Measurements from ENCODE around the gene TRMT1.
A peak's percentile ranks its signal among the peaks of the same experiment; 100 is the strongest.

The TRMT1 gene

DNA sequence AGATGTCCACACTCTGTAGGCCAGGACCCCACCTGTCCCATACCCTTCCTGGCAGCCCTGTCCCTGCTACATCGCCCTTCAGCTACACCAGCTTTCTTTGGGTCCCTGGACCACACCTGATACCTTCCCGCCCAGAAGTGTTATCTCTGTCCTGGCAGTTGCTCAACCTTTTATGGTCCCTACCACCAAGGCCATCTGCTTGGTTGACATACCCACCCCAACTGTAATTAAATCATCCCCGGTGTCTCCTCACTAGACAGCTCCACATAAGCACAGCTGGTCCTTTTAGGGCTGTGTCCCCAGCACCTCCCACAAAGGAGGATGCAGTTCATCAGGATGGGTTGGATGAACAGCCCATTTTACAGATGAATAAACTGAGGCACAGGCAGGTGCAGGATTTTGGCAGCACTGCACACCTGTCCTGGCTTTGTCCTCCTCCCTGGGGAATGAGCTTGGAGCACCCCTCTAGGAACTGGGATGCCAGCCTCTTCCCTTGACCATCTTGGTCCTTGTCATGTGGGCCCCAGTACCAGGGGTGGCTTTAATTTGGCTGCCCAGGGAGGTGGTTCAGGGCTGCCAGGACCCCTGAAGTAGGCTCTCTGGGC lies 14.4 kb upstream of the TRMT1 start:
- H3K27me3 ChIP-seq (ENCODE audit: control insufficient read depth, insufficient read depth, low read length): no peaks in the 10 kb centered on the region
- no peaks in the 10 kb centered on the region for H3K9me3 ChIP-seq (replicated peaks; ENCODE audit: low read length)
- peaks cover 40% of the 10 kb centered on the region for H3K4me1 ChIP-seq (ENCODE audit: control insufficient read depth, insufficient read depth, low read length)
- H3K9ac ChIP-seq (ENCODE audit: low read depth, low read length): no peak overlapping the region
- H3K4me2 ChIP-seq (ENCODE audit: low read length): no peak overlapping the region
- H3K4me3 ChIP-seq (ENCODE audit: low read length): no peak overlapping the region
- H3K36me3 ChIP-seq (ENCODE audit: insufficient read depth, low read length): peaks cover 40% of the 10 kb centered on the region

DNA sequence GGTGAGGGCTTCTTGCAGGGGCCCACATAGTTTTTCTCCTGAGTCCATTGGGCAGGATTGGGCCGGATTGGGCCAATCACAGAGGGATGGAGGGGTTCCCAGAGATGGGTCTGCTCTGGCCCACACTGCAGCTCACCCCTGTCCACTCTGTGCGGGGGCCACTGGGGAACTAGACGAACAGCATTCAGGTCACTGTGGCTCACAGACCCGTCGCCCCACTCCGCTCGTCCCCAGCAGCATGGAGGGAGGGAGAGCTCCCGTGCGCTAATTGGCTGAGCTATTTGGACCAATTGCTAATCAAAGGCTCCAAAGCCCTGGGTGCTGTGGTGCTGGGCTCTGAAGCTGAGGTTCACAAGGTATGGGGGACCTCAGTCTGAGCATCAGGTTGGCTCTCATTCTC lies 12.8 kb upstream of the TRMT1 start:
- Histone ChIP-seq H3K4me3 (ENCODE audit: low read length) (no peak overlapping the region), H3K36me3 (ENCODE audit: insufficient read depth, low read length) (peaks cover 26% of the 10 kb centered on the region), H3K9ac (ENCODE audit: low read depth, low read length) (no peak overlapping the region), H3K4me1 (ENCODE audit: control insufficient read depth, insufficient read depth, low read length) (peaks cover 32% of the 10 kb centered on the region), H3K4me2 (ENCODE audit: low read length) (no peak overlapping the region), H3K9me3 (replicated peaks; ENCODE audit: low read length) (no peaks in the 10 kb centered on the region), H3K27me3 (ENCODE audit: control insufficient read depth, insufficient read depth, low read length) (no peaks in the 10 kb centered on the region)

DNA sequence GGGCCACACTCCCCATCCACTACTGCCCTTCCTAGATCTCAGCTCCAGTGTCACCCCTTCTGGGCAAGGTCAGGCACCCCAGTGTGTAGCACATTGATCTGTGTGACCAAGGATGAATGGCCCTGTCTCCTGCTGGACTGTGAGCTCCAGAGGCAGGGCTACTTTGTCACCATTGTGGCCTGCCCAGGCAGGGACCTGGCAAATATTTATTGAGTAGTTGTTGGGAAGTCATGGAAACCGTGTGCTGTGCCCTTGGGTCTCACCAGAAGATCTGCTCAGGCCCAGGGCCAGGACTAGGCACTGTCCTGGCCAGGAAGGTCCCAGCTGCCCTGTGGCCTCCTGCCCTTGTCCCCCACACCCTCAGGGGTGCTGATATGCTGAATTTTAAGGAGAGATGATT lies 12.0 kb upstream of the TRMT1 start:
- Histone ChIP-seq H3K9ac (ENCODE audit: low read depth, low read length) (no peak overlapping the region), H3K4me3 (ENCODE audit: low read length) (no peak overlapping the region), H3K36me3 (ENCODE audit: insufficient read depth, low read length) (peaks cover 18% of the 10 kb centered on the region), H3K4me2 (ENCODE audit: low read length) (no peak overlapping the region), H3K27me3 (ENCODE audit: control insufficient read depth, insufficient read depth, low read length) (no peaks in the 10 kb centered on the region), H3K4me1 (ENCODE audit: control insufficient read depth, insufficient read depth, low read length) (peaks cover 24% of the 10 kb centered on the region), H3K9me3 (replicated peaks; ENCODE audit: low read length) (no peaks in the 10 kb centered on the region)

DNA sequence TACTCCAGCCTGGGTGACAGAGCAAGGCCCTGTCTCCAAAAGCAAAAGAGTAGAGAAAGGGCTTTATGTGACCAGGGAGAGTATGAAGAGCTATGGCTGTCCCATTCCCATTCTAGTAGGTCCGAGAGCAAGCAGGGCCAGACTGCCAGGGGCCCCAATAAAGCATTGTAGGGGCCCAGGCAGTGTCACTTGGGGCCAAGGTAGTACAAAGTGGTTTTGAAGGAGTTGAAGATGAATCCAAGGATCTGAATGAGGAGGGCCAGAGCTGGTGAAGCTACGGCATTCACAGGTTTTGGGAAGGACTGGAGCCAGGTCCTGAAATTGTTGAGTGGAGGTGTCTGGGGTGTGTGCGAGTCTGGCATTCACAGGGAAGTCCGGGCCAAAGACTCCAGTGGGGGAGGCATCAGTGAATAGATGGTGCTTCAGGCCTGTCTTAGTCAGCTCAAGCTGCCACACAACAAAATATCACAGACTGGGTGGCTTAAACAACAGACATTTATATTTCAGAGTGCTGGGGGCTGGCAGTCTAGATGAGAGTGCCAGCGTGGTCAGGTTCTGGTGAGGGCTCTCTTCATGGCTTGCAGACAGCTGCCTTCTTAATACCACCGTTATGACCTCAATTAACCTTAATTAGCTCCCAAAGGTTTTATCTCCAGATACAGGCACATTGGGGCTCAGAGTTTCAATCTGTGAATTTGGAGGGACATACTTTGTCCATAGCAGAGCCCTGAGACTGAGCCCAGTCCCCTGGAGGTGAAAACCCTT lies 11.5 kb upstream of the TRMT1 start:
- peaks cover 16% of the 10 kb centered on the region for H3K36me3 ChIP-seq (ENCODE audit: insufficient read depth, low read length)
- no peak overlapping the region for H3K4me2 ChIP-seq (ENCODE audit: low read length)
- no peak overlapping the region for H3K9ac ChIP-seq (ENCODE audit: low read depth, low read length)
- peaks cover 20% of the 10 kb centered on the region for H3K4me1 ChIP-seq (ENCODE audit: control insufficient read depth, insufficient read depth, low read length)
- H3K4me3 ChIP-seq (ENCODE audit: low read length): no peak overlapping the region
- H3K27me3 ChIP-seq (ENCODE audit: control insufficient read depth, insufficient read depth, low read length): no peaks in the 10 kb centered on the region
- H3K9me3 ChIP-seq (replicated peaks; ENCODE audit: low read length): no peaks in the 10 kb centered on the region

DNA sequence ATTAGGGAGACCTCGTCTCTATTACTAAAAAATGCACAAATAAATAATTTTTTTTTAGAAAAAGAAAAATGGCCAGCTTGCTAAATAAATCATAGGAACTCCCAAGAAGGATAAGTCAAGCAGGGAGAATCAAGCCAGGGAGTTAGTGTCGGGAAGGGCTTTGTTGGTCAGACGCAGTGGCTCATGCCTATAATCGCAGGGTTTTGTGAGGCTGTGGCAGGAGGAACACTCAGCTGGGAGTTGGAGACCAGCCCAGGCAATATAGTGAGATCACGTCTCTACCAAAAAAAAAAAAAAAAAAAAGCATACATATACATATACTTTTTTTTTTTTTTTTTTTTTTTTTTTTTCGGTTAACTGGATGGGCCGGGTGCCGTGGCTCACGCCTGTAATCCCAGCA lies 10.5 kb upstream of the TRMT1 start:
- Histone ChIP-seq H3K9ac (ENCODE audit: low read depth, low read length) (no peak overlapping the region), H3K4me2 (ENCODE audit: low read length) (no peak overlapping the region), H3K9me3 (replicated peaks; ENCODE audit: low read length) (no peaks in the 10 kb centered on the region), H3K4me3 (ENCODE audit: low read length) (no peak overlapping the region), H3K4me1 (ENCODE audit: control insufficient read depth, insufficient read depth, low read length) (peaks cover 12% of the 10 kb centered on the region), H3K36me3 (ENCODE audit: insufficient read depth, low read length) (peaks cover 21% of the 10 kb centered on the region), H3K27me3 (ENCODE audit: control insufficient read depth, insufficient read depth, low read length) (no peaks in the 10 kb centered on the region)

DNA sequence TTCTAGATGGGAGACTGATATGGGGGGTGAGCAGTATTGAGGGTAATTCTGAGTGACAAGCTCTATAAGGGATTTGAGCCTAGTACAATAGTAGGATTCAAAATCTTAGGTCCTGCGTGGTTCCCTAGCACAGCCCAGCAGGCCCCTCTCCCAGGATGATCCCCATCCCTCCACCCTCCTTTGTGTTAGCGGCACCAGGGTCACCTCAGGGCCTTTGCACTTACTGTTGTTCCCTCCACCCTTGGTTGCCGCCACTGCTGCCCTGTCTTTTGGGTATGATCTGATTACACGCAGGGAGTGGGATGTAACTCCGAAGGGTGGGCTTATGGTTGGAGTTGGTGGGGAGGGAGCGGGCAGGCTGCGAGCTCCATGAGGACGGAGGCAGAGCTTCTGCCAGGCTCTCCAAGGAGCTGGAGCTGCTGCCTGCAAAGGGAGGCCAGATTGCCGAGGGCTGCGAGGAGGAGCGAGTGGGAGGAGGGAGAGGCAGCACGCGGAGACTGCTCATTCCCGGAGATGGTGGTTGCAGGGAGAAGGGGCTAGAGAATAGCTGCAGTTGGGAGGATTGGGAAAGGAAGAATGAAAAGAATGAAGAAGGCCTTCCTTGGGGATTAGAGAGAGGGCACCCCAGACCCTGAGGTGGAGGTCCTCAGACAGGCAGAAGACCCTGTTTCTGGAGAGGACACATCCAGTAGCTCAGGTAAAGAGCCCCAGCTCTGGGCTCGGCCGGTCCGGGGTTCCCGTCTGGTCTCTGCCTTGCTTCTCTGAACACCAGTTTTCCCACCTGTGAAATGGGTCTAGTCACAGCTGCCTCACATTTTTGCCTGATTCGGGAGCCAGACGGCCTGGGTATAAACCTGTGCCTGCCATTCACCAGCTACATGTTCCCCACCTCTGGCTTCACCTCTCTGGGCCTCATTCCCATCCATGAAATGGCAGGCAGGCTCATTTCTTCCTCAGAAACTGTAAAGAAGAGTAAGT lies 6.7 kb upstream of the TRMT1 start:
- Histone ChIP-seq H3K4me1 (ENCODE audit: control insufficient read depth, insufficient read depth, low read length) (peaks cover 33% of the 10 kb centered on the region), H3K9ac (ENCODE audit: low read depth, low read length) (no peak overlapping the region), H3K4me3 (ENCODE audit: low read length) (no peak overlapping the region), H3K9me3 (replicated peaks; ENCODE audit: low read length) (no peaks in the 10 kb centered on the region), H3K36me3 (ENCODE audit: insufficient read depth, low read length) (peaks cover 19% of the 10 kb centered on the region), H3K4me2 (ENCODE audit: low read length) (no peak overlapping the region), H3K27me3 (ENCODE audit: control insufficient read depth, insufficient read depth, low read length) (no peaks in the 10 kb centered on the region)

DNA sequence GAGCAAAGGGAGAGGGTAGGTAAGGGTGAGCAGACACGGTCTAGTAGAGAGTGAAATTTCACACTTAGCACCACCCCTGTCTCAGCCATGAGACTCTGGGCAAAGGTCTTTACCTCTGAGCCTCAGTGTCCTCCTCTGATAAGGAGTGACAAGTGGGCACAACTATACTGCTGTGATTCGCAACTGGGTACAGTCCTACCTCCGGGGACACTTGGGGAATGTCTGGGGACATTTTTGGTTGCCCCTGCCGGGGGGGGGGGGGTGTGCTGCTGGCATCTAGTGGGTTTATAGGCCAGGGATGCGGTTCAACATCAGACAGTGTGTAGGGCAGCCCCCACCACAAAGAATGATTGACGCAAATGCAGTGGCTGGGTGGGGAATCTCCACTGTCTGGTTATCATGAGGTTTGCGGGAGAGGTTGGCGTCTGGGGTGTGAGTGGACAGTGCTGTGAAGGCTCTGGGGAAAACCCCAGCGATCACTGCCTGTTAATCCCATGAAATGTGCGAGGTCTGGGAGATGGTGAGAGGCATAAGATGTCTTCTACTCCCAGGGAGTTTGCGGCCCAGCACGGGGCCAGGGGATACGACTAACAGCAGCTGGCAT lies 5.8 kb upstream of the TRMT1 start:
- Histone ChIP-seq H3K4me3 (ENCODE audit: low read length) (no peak overlapping the region), H3K4me2 (ENCODE audit: low read length) (peak overlapping the region; percentile 14), H3K9ac (ENCODE audit: low read depth, low read length) (no peak overlapping the region), H3K36me3 (ENCODE audit: insufficient read depth, low read length) (peaks cover 19% of the 10 kb centered on the region), H3K9me3 (replicated peaks; ENCODE audit: low read length) (no peaks in the 10 kb centered on the region), H3K4me1 (ENCODE audit: control insufficient read depth, insufficient read depth, low read length) (peaks cover 37% of the 10 kb centered on the region), H3K27me3 (ENCODE audit: control insufficient read depth, insufficient read depth, low read length) (no peaks in the 10 kb centered on the region)

DNA sequence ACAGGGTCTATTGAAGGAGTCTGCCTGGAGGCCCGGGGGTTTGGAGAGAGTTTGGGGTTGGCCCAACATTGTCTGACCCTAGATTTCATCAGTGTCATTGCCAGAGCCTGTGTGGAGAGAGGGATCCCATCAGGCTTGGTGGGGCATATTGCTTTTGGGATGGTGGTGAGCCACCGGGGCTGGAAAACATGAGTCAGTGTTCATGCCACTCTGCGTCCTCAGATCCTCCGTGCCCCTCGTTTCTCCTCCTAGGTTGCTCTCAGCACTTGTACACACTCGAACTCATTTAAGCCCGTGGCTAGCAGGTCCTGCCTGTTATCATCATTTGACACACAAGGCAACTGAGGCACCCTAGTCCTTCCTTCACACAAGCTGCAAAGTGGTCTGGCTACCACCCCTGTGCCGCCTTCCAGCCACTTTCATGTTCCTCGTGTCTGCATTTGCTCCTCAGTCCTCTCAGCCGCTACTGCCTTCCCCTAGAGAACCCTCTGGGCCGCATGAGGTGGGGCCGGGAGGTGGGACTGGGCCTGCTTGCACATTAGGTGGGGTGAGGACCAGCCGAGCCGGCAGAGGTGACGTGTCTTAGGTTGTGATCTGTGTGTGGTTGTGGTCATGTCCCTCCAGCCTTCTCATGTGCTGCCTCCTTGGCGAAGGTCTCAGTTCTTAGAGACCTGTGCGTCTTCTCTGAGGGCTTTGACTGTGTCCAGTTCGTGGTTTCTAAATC lies 5.2 kb upstream of the TRMT1 start:
- H3K36me3 ChIP-seq (ENCODE audit: insufficient read depth, low read length): peaks cover 18% of the 10 kb centered on the region
- peak overlapping the region; percentile 33 for H3K4me3 ChIP-seq (ENCODE audit: low read length)
- H3K27me3 ChIP-seq (ENCODE audit: control insufficient read depth, insufficient read depth, low read length): no peaks in the 10 kb centered on the region
- peaks cover 42% of the 10 kb centered on the region for H3K4me1 ChIP-seq (ENCODE audit: control insufficient read depth, insufficient read depth, low read length)
- H3K4me2 ChIP-seq (ENCODE audit: low read length): peak overlapping the region; percentile 95
- H3K9me3 ChIP-seq (replicated peaks; ENCODE audit: low read length): no peaks in the 10 kb centered on the region
- peak overlapping the region; percentile 49 for H3K9ac ChIP-seq (ENCODE audit: low read depth, low read length)

DNA sequence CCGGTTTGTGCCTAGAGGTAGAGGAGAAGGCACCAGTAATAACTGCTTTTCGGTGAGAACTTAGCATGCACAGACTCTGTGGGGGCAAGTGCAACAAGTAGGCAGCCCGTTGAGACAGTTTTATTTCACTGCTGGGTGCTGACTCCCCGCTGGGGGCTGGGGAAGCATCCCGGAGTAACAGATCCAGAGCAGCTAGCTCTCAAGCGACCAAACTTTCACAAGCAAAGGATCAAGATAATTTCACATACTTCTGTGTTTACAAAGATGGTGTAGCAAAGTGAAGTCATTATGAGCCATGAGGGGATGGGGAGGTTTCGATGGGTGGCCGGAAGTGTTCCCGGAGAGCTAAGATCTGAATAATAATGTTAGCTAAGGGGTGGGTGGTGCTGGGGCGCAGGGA lies 4.3 kb upstream of the TRMT1 start:
- Histone ChIP-seq H3K4me3 (ENCODE audit: low read length) (peak overlapping the region; percentile 91), H3K9ac (ENCODE audit: low read depth, low read length) (peak overlapping the region; percentile 93)

DNA sequence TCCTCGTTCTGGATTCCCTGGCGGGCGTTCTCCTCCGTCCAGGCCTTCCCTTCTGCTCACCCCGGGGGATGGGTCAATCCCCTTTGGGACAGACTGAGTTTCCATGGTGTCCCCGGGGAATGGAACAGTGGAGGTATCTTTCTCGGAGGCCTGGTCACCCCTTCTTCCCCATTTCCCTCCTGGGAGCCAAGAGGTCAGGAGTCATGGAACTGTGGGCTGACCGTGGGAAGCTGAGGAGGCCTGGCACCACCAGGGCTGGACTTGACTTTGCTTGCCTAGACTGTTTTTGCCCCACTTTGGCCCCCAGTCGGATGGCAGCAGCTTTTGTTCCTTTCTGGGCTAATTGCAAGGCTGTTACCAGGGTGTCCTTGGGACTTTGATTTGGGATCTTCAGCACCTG lies 3.5 kb upstream of the TRMT1 start:
- peak overlapping the region; percentile 93 for H3K9ac ChIP-seq (ENCODE audit: low read depth, low read length)
- no peaks in the 10 kb centered on the region for H3K27me3 ChIP-seq (ENCODE audit: control insufficient read depth, insufficient read depth, low read length)
- peak overlapping the region; percentile 91 for H3K4me3 ChIP-seq (ENCODE audit: low read length)
- H3K4me2 ChIP-seq (ENCODE audit: low read length): peak overlapping the region; percentile 95
- peaks cover 14% of the 10 kb centered on the region for H3K36me3 ChIP-seq (ENCODE audit: insufficient read depth, low read length)
- no peaks in the 10 kb centered on the region for H3K9me3 ChIP-seq (replicated peaks; ENCODE audit: low read length)
- peaks cover 51% of the 10 kb centered on the region for H3K4me1 ChIP-seq (ENCODE audit: control insufficient read depth, insufficient read depth, low read length)

More for the DNA sequence above, 4.3 kb upstream of the TRMT1 start:
- H3K9me3 ChIP-seq (replicated peaks; ENCODE audit: low read length): no peaks in the 10 kb centered on the region
- peak overlapping the region; percentile 95 for H3K4me2 ChIP-seq (ENCODE audit: low read length)
- peaks cover 12% of the 10 kb centered on the region for H3K36me3 ChIP-seq (ENCODE audit: insufficient read depth, low read length)
- peaks cover 43% of the 10 kb centered on the region for H3K4me1 ChIP-seq (ENCODE audit: control insufficient read depth, insufficient read depth, low read length)
- no peaks in the 10 kb centered on the region for H3K27me3 ChIP-seq (ENCODE audit: control insufficient read depth, insufficient read depth, low read length)
